ENCODE data around the gene GREB1L.

- TF ChIP-seq ATF3 (CRISPR knock-in tag; IDR thresholded peaks at IDR 0.05) (no peak), MAX (IDR thresholded peaks at IDR 0.05) (peak; percentile 81), CTCF (CRISPR knock-in tag; IDR thresholded peaks at IDR 0.05) (no peak), LCORL (IDR thresholded peaks at IDR 0.05) (peak; percentile 94), LCORL (CRISPR knock-in tag; IDR thresholded peaks at IDR 0.05) (peak; percentile 87), IRF2 (CRISPR knock-in tag; IDR thresholded peaks at IDR 0.05) (no peak), PPARG (CRISPR knock-in tag; conservative IDR thresholded peaks at IDR 0.05) (peak; percentile 73; the same call in 1 of the 2 replicates), CEBPB (IDR thresholded peaks at IDR 0.05; ENCODE audit: borderline replicate concordance, low read depth, low read length) (peak; percentile 6; the same call in 1 of the 2 replicates), ATF2 (CRISPR knock-in tag; IDR thresholded peaks at IDR 0.05) (peak; percentile 55; the same call in 1 of the 2 replicates), POLR2A (IDR thresholded peaks at IDR 0.05; ENCODE audit: insufficient read depth in 1 of 2, low read depth in 2 of 2, low read length in 2 of 2) (no peak), FUBP1 (CRISPR knock-in tag; IDR thresholded peaks at IDR 0.05; ENCODE audit: borderline replicate concordance) (no peak), SUZ12 (IDR thresholded peaks at IDR 0.05; ENCODE audit: low read depth, low read length) (no peak), POLR2AphosphoS5 (IDR thresholded peaks at IDR 0.05; ENCODE audit: low read depth, low read length) (no peak), ZNF558 (CRISPR knock-in tag; IDR thresholded peaks at IDR 0.05; ENCODE audit: borderline replicate concordance) (no peak)
Observed at GRCh38 chr18:21550510-21550970, 308.5 kb downstream of the GREB1L start.

All from HepG2 (cell line).